ENCODE results near the gene SHC3.

The SHC3 gene

DNA sequence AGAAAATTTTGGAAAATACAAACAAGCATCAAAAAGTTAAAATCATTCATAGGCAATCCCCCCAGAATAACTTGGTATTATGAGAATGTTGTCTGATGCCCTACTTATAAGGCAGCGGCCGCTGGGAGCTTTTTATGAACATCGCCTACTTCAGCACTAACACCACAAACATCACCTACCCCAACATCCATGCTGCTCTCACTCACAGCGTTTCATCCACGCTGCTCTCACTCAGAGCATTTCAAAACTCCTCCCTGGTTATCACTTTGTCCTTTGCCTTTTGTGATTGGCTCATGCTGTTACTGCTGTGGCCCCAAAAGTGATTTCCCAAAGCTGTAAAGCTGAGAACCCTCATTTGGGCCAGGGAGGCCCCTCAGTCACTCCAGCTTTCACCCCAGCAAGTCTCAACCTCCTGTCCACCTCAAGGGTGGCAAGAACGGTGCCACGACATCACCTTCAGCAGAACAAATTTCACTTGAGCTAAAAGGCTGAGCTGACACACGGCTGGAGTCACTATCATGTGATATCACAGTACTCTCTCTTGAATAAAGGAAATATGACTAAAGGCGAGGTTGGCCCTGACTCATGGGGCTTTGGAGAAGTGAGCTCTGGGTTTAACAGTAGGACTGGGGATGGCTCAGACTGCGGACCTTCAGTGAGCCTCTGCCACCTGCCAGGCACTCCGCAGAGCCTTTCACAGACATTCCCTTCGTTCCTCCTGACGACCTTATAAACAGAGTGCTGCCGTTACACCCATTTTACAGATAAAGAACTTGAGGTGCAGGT lies 25.2 kb downstream of the SHC3 start:
- DNase-seq, result peak; percentile 64

- no peak for DNase-seq
These were observed 28.9 kb downstream of the SHC3 start for GRCh38 chr9:89149726-89150125.

DNA sequence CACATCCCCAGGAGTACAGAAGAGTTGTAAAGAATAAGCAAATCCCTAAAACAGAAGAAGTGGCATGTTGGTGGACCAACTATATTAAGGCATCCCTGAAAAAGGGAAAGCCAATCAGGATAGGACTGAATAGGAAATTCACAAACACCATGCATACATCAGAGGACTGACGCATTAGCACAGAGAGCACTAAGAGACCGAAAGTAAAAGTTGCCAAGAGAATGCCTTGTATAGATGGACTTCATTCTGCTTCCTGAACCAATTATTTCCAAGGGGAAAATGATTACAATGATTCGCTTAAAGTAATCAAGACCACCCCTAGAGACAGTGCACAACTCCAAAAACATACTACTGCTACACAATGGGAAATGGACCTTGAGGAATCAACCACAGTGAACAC lies 33.5 kb downstream of the SHC3 start:
- no peak for DNase-seq

DNA sequence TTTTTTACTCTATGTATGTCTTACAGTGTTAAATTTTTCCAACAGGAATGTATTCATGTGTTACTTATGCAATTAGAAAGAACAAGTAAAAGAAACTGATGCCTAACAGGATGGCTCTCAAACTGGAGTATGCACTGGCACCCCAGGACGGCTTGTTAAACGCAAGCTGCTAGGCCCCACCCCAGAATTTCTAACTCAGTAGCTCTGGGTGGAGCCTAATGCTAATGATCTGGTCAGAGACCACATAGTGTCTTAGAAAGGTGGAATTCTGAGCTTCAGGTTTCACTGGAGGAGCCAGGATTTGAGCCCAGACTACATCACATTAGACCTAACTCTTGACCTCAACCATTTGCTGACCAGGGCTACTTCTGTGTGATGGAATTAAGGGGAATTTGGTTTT lies 34.4 kb downstream of the SHC3 start:
- no peak for DNase-seq

DNA sequence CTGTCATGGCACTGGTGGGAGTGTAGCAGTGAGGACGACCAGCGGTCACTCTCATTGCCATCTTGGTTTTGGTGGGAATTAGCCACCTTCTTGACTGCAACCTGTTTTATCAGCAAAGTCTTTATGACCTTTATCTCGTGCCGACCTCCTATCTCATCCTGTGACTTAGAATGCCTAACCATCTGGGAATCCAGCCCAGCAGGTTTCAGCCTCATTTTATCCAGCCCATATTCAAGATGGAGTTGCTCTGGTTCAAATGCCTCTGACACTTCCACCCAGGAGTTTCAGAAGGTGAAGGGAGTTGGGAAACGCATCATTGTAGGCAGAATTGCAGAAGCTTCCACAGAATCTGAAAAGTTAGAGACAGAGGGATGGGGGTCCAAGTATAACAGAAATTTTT lies 35.4 kb downstream of the SHC3 start:
- no peak for DNase-seq

GRCh38 chr9:89139455-89139854 lies 39.2 kb downstream of the SHC3 start:
- DNase-seq, result no peak

DNA sequence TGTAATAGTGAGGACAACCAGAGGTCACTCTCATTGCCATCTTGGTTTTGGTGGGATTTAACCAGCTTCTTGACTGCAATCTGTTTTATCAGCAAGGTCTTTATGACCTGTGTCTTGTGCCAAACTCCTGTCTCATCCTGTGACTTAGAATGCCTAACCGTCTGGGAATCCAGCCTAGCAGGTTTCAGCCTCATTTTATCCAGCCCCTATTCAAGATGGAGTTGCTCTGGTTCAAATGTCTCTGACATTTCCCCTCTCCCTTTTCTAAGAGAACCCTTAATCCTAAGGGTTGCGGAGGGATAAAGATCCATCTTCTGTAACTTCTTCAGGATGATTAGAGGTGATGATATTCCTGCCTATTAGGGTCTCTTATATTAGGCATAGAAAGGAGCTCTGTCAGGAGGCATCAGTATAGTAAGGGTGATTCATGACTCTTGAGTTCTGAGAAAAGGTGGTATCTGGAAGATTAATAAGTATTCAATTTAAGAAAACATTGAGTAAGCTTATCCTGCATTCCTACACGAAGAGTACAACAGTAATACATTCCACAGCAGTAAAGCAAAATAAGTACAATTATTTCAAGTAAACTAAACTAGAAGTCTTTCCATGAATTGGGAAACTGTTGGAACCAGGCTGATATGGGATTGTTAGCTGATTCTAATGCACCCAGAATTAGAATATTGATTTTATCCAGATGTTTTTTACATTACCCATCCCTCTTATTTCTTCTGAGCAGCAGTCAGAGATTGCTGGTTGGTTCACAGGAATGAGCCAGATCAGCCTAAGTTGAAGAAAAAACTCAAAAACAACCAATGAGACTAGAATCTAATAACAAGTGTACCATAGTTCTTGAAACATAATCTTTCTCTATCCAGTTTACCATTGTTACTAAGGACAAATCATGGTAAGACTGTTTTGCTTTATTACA lies 39.9 kb downstream of the SHC3 start:
- no peak for DNase-seq

DNA sequence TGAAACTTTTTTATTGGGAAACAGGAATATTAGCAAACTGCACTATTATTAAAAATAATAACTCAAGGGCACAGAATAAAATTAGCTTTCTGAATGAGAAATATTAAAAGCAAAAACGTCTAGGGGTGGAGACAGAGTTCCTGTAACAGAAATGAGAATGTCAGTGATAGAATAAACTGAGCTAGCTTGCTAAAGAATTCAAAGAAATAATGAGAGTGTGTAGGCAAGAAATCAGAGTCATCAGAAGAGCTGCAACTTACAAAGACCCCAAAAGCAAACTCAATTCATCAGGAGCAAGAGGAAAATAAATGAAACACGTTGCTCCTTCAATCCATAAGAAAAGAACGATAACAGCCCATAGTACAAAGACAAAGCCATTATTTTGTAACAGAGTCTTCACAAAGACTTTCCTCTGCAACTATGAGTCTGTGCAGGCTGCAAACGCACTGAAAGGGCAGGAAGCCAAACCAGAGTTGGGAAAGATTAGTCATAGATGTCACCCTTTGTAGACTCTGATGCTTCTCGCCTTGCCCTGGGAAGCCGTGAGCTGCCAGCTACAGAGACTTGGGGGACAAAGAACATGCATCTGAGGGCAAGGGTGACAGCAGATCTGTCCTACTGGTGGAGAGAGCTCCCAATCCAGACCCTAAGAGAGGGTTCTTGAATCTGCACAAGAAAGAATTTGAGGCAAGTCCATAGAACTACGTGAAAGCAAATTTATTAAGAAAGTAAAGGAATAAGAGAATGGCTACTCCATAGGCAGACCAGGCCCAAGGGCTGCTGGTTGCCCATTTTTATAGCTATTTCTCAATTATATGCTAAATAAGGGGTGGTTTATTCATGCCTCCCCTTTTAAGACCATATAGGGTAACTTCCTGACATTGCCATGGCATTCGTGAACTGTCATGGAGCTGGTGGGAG lies 40.8 kb downstream of the SHC3 start:
- no peak for DNase-seq

- no peak for DNase-seq
These were observed 42.9 kb downstream of the SHC3 start for GRCh38 chr9:89135591-89136166.

DNA sequence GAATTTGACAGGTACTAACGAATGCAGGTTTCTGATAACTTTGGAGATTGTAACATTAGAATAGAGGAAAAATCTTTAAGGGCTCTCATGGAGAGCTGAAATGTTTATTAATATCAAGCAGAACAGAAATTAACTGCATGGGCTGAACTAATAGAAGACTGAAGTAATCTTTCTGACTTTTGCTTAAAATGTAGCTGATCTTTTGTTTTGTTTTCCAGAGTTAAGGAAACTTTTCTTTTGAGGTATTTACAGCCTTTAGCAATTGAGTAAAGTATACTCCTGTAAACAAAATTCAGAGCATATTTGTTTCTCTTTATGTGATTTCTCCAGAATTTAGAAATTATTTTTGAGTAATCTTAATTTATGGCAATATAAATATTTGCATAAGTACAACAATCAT lies 43.9 kb downstream of the SHC3 start:
- no peak for DNase-seq

- DNase-seq, result no peak
These were observed 55.7 kb downstream of the SHC3 start for GRCh38 chr9:89122949-89123348.

DNA sequence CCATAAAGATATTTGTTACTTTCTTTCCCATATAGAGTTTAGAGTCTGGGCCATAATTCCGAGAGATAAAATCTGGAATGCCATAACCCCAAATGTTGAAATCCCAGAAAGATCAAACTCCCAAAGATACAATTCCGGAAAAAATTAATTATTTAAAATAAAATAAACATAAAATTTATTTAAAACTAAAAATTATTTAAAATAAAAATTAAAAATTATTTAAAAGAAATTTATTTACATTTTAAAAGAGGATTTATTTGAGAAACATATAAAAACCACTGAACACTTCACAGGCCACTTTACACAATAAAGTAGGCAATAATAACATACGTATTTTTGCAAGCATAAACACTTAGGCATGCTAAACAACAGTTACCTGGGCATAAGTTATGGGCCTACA lies 57.9 kb downstream of the SHC3 start:
- no peak for DNase-seq

DNA sequence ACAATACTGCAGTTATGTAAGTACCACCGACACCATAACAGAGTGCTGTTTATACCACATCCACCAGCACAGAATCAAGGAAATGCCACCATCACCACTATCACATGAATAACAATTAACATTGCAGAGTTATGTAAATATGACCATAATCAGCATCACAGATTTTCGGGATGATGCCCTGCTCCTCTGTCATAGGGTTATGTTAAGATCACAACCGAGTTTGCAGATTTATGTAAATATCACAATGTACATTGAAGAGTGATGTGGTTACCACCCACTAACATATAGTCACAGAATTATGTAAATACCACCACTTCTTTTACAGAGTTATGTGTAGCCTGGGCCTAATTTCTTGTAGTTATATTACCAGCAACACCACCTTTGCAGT lies 61.8 kb downstream of the SHC3 start:
- no peak for DNase-seq

- DNase-seq, result no peak
These were observed 62.4 kb downstream of the SHC3 start for GRCh38 chr9:89116064-89116804.

GRCh38 chr9:89115426-89115825 lies 63.2 kb downstream of the SHC3 start:
- DNase-seq, result no peak

DNA sequence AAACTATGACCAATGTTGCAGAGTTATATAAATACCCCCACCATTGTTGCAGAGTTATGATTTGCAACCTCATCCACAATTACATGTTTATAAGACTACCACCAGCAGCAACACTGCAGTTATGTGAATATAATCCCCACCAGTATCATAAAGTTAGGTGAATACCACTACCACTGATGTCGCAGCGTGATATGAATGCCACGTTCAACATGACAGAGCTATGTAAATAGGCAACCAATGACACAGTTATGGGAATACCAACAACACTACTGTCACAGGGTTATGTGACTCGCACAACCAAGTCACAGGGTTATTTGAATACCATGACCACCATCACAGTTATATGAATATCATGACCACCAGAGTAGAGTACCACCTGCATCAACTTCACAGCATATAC lies 63.9 kb downstream of the SHC3 start:
- no peak for DNase-seq

GRCh38 chr9:89113851-89114250 lies 64.8 kb downstream of the SHC3 start:
- DNase-seq, result no peak

GRCh38 chr9:89112243-89112642 lies 66.4 kb downstream of the SHC3 start:
- DNase-seq, result no peak

- no peak for DNase-seq
These were observed 69.0 kb downstream of the SHC3 start for GRCh38 chr9:89109666-89110065.

GRCh38 chr9:89107406-89107805 lies 71.2 kb downstream of the SHC3 start:
- DNase-seq, result no peak

- DNase-seq, result no peak
These were observed 72.3 kb downstream of the SHC3 start for GRCh38 chr9:89106224-89106851.
